AG08396 (cell line): ENCODE measurements around the gene SPSB1.

ENCODE experiments used
- DNase-seq: peaks from one replicate; pipeline ENCODE4 v3.0.0; 2012; ENCODE audit warnings: low spot score, mixed read lengths

Gene SPSB1

GRCh38 chr1:9319789-9320519, 27.3 kb downstream of the SPSB1 start:
- DNase-seq = no peak

DNA sequence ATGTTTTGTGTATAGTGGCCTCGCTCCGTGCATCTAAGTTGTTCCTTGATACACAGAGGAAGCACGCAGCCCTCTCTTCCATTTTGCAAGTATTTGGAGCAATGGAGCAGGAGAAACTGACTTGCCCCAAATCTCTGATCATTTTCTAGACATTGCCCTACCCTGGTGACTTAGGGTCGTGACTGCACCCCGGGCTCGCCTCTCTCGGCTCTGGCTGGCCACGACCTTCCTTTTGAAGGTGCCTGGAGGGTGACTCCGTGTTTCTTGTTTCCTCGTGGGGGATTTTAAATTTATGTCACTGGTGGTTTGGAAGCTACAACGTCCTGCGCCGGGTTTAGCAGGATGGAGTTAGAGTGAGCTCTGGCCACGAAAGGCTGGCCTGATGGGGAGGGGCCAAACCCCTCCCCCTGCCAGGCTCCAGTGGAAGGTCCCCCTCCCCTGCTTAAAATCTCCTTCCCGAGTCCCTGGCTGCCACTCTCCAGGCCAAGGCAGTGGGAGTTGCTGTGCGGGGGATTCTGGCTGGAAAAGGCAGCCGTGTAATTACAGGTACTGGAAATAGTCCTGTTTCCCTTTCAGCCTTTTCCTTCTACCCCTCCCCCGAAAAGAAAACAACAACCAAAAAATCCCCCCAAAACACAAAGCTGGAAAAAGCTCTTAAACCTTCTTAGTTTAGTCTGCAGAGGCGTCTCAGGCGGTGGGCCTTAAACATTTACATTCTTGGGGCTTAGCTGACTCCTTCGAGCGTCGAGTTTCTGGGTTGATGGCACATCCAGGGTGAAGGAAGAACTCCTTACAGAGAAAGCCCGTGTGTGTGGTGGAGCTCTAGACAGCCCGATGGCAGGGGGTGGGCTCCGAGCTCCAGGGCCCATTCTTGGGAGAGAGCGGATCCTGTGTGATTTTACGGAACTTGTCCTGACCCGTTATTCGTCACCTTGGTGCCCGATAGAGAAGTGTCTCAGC, 28.1 kb downstream of the SPSB1 start:
- no peak for DNase-seq

GRCh38 chr1:9321480-9321849, 28.8 kb downstream of the SPSB1 start:
- peak; percentile 87 for DNase-seq

- no peak for DNase-seq
Measured at GRCh38 chr1:9321986-9322660, 29.4 kb downstream of the SPSB1 start.

DNA sequence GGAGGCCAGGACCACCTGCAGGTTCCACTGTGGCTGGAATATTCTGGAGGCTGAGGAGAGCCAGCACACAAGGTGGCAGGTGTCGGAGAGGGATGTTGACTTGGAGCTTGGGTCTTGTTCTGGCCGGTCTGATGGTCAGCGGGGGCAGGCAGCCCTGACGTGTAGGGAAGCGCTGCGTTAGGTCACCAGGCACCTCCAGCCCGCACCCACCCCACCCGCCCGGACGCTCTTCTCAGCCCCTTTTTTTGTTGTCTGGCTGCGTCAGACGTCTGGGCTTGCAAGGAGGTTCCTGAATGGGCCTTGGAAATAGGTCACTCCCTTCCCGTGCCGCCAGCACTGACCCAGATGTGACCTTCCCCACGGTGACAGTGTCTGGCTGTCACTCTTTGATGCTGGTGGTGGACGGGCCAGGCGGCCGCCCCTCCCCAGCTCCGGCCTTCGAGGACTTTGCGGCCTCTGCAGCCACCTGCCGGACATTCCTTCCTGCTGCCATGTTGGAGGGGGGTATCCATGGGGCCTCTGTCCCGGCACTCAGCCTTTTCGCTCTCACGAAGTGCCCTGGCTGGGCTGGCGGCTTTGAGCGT, 30.1 kb downstream of the SPSB1 start:
- DNase-seq = no peak

GRCh38 chr1:9324246-9325096, 31.8 kb downstream of the SPSB1 start:
- no peak for DNase-seq

DNA sequence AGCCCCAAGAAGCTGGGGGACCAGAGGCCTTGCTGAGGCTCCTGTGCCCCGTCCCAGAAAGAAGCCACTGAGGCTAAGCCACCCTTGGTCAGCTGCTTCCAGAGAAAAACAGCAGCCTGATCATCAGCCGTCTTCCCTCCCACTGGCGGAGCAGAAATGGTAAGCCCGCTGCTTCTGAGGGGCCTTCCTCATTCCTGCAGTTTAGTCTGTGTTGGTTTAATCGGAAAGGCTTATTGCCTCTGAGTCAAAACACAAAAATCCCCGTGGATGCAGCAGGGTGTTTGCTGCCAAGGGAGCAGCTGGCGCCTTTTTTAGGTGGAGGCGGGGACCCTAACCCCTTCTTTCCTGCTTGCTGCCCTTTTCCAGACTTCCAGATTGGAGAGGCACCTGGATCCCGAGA, 33.9 kb downstream of the SPSB1 start:
- peak; percentile 85 for DNase-seq

- no peak for DNase-seq
Measured at GRCh38 chr1:9328201-9328600, 35.5 kb downstream of the SPSB1 start.

GRCh38 chr1:9328715-9329114, 36.0 kb downstream of the SPSB1 start:
- DNase-seq = no peak

DNA sequence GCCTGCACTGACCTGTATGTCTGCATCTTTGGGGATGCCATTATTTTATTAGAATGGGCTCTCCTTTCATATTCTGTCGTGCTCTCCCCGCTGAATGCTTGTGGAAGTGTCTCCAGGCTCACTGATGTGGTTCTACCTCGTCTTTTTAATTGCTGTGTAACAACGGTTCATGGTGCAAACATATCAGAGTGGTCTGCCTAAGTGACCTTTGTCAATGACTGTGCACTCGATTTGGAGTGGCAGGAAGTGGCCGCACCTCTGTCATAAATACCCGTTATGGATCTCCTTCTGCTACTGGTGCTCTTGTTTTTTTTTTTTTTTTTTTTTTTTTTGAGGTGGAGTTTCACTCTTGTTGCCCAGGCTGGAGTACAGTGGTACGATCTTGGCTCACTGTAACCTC, 38.3 kb downstream of the SPSB1 start:
- DNase-seq = no peak

- DNase-seq = no peak
Measured at GRCh38 chr1:9331558-9332346, 39.1 kb downstream of the SPSB1 start.

- no peak for DNase-seq
Measured at GRCh38 chr1:9332513-9333143, 39.9 kb downstream of the SPSB1 start.

- peak; percentile 64 for DNase-seq
Measured at GRCh38 chr1:9338397-9339246, 45.9 kb downstream of the SPSB1 start.

DNA sequence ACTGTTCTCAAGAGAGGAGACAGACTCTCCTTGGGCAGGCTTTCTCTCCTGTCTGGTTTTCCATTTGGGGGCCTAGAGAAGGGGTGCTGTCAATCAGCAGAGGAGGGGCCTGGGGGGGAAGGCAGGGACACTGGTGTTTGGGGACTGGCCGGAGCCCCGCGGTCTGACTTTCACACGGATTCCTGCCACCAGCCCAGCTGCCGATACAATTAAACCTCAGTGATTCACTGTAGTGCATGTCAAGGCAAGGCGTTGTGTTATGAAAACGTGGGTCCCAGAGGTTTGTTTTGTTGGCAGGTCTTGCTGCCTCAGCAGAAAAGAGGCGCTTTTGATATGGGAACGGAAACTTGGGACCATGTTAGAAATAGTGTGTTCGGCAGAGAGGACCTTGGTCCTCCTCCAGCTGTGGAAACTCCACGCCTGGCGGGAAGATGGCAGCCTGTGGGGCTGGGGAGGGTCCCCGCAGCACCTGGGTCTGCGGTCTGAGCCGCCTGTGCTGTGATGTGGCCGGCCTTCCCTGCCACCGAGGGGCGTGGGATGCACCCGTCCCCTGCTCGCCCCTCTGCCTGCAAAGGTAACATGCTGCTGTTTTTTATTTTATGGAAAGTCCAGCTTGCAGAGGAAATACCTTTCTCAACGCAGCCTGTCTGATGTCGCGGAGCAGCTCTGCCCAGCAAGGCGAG, 47.6 kb downstream of the SPSB1 start:
- no peak for DNase-seq

- DNase-seq = no peak
Measured at GRCh38 chr1:9340864-9341263, 48.2 kb downstream of the SPSB1 start.

- no peak for DNase-seq
Measured at GRCh38 chr1:9341301-9341845, 48.7 kb downstream of the SPSB1 start.

GRCh38 chr1:9343269-9343668, 50.6 kb downstream of the SPSB1 start:
- DNase-seq = no peak
